Measurements from ENCODE around the gene SLC35B2. TPM values are rescaled to one million over a fixed set of nuclear protein-coding genes. Genes with fewer than 3 reads are reported as not detected.

SLC35B2 gene
- total and polyA plus RNA-seq, 9 of the 15 experiments (the other 6 are each of a cell fraction or from before 2014, with no cell fraction given), result 14.5 to 59.1 (median 47.1) TPM

- TF ChIP-seq IRF9 (tag; IDR thresholded peaks at IDR 0.05) (no peak), HNRNPUL1 (IDR thresholded peaks at IDR 0.05; ENCODE audit: low read length) (no peak), ZNF398 (CRISPR knock-in tag; IDR thresholded peaks at IDR 0.05) (no peak), ZNF586 (CRISPR knock-in tag; conservative IDR thresholded peaks at IDR 0.05) (no peak), MAX (CRISPR knock-in tag; IDR thresholded peaks at IDR 0.05) (peak; percentile 58; the same call in 1 of the 2 replicates), RFX1 (IDR thresholded peaks at IDR 0.05) (no peak), EP400 (IDR thresholded peaks at IDR 0.05) (peak; percentile 41; the same call in 1 of the 2 replicates), TBP (optimal IDR thresholded peaks at IDR 0.05; ENCODE audit: low read depth, low read length) (peak; percentile 43), ZBTB11 (CRISPR knock-in tag; IDR thresholded peaks at IDR 0.05) (peak in 2 of 3 experiments; percentile 57 to 87; a peak in 3 of 6 replicates), PYGO2 (tag; IDR thresholded peaks at IDR 0.05) (no peak), BRF1 (IDR thresholded peaks at IDR 0.05; ENCODE audit: borderline replicate concordance, extremely low read depth, insufficient read length) (no peak), ZNF174 (CRISPR knock-in tag; IDR thresholded peaks at IDR 0.05) (no peak), KLF1 (tag; IDR thresholded peaks at IDR 0.05) (peak; percentile 19; the same call in 1 of the 2 replicates), CREB3L1 (IDR thresholded peaks at IDR 0.05; ENCODE audit: borderline replicate concordance, low read depth) (no peak), RFX7 (CRISPR knock-in tag; IDR thresholded peaks at IDR 0.05) (no peak), BMI1 (IDR thresholded peaks at IDR 0.05; ENCODE audit: low read length) (no peak), RBM15 (IDR thresholded peaks at IDR 0.05; ENCODE audit: insufficient read depth, low read length) (no peak)
Measured at GRCh38 chr6:44265007-44265721, 7.8 kb upstream of the SLC35B2 start, which contains the start of gene NFKBIE (continued).

Measured in K562 (cell line).